Activated T-helper 1 cell treated with anti-CD3 and anti-CD28 coated beads, Interleukin-12 subunit alpha, Interleukin-12 subunit beta, Interleukin-2, Interleukin-4 antibody, amounts not matched to agents 30 ng/mL and 10 ng/mL and 1 ng/mL, durations not matched to agents 14 hours and 24 hours and 36 hours (primary cell): ENCODE measurements around the gene HBE1. TPM values are rescaled to one million over a fixed set of nuclear protein-coding genes. Genes with fewer than 3 reads are reported as not detected.
"Not testable (repeated sequence)": the region's sequence is repeated elsewhere in the genome, so short reads cannot be mapped to it uniquely, and the experiment has no call there.

Experiments used
- DNase-seq: peaks from one replicate; pipeline ENCODE4 v3.0.0; 2021; ENCODE audit warnings: low spot score
- H3K27ac Mint-ChIP-seq: one replicate; pipeline ENCODE4 v1.8.0; 2021; ENCODE audit warnings: mild to moderate bottlenecking, mixed read lengths
- H3K27me3 Mint-ChIP-seq: one replicate; pipeline ENCODE4 v1.8.0; 2022; ENCODE audit warnings: mild to moderate bottlenecking, moderate library complexity, mixed read lengths; ENCODE audit not compliant: insufficient read depth
- H3K36me3 Mint-ChIP-seq: one replicate; pipeline ENCODE4 v1.8.0; 2021; ENCODE audit warnings: low read depth, mixed read lengths
- H3K4me1 Mint-ChIP-seq: one replicate; pipeline ENCODE4 v1.8.0; 2021; ENCODE audit warnings: low read depth, mixed read lengths
- H3K4me3 Mint-ChIP-seq: one replicate; pipeline ENCODE4 v1.8.0; 2021; ENCODE audit warnings: mild to moderate bottlenecking, moderate library complexity, mixed read lengths
- H3K9me3 Mint-ChIP-seq: one replicate; pipeline ENCODE4 v1.8.0; 2021; ENCODE audit warnings: mixed read lengths
- intact Hi-C: fragments of 100-400 bp; cut with micrococcal nuclease; formaldehyde crosslinking; loops from one replicate; pipeline ENCODE4 v1.15.1; 2024
- total RNA-seq: library from RNA; stranded (reverse); gene quantifications from 2 replicates; pipeline ENCODE4 v1.2.3, GENCODE V29; 2022

Gene HBE1
- total RNA-seq, 1 donor from 2014 or later: not detected

GRCh38 chr11:5254646-5255413 lies 14.9 kb downstream of the HBE1 start, which contains the start of gene HBG2:
Gene HBG2 (minus strand): TSS chr11:5254781. CDS start chr11:5254728, 53 bp downstream.
- intact Hi-C loops, H3K36me3 Mint-ChIP-seq, H3K27me3 Mint-ChIP-seq, H3K9me3 Mint-ChIP-seq, H3K4me3 Mint-ChIP-seq, DNase-seq, H3K27ac Mint-ChIP-seq, H3K4me1 Mint-ChIP-seq: not testable (repeated sequence)

DNA sequence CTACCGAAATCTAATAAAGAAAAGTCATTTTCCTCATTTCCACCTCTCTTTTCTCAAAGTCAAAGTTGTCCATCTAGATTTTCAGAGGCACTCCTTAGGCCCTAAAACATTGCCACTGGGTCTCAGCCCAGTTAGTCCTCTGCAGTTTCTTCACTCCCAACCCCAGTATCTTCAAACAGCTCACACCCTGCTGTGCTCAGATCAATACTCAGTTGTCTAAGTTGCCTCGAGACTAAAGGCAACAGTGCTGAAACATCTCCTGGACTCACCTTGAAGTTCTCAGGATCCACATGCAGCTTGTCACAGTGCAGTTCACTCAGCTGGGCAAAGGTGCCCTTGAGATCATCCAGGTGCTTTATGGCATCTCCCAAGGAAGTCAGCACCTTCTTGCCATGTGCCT lies 15.7 kb downstream of the HBE1 start:
- H3K36me3 Mint-ChIP-seq, H3K4me3 Mint-ChIP-seq, intact Hi-C loops, H3K9me3 Mint-ChIP-seq, H3K27ac Mint-ChIP-seq, H3K27me3 Mint-ChIP-seq, DNase-seq, H3K4me1 Mint-ChIP-seq: not testable (repeated sequence)

GRCh38 chr11:5253440-5253839 lies 16.3 kb downstream of the HBE1 start:
- H3K4me1 Mint-ChIP-seq, intact Hi-C loops, H3K27ac Mint-ChIP-seq, H3K36me3 Mint-ChIP-seq, H3K4me3 Mint-ChIP-seq, H3K9me3 Mint-ChIP-seq, DNase-seq, H3K27me3 Mint-ChIP-seq: not testable (repeated sequence)

DNA sequence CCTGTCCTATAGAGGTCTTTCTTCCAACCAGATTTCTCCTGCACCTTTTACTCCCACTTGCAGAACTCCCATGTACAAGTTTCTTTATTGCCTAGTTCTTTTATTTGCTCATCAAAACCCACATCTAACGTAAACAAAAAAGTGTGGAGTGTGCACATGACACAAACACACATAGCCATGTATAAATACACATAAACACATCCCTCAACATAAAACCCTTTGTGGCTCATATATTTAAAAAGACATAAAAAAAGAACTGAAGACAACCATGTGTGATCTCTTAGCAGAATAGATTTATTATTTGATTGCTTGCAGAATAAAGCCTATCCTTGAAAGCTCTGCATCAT lies 16.9 kb downstream of the HBE1 start:
- H3K27me3 Mint-ChIP-seq: no peaks in the 10 kb centered on the region
- no peaks in the 10 kb centered on the region for H3K4me1 Mint-ChIP-seq
- no peaks in the 10 kb centered on the region for H3K36me3 Mint-ChIP-seq
- no peak overlapping the region for H3K27ac Mint-ChIP-seq
- no peaks in the 10 kb centered on the region for H3K9me3 Mint-ChIP-seq
- H3K4me3 Mint-ChIP-seq: no peak overlapping the region
- intact Hi-C loops: no loop called here
- no peak for DNase-seq

- H3K36me3 Mint-ChIP-seq: no peaks in the 10 kb centered on the region
- intact Hi-C loops: no loop called here
- H3K27me3 Mint-ChIP-seq: no peaks in the 10 kb centered on the region
- no peaks in the 10 kb centered on the region for H3K9me3 Mint-ChIP-seq
- H3K4me3 Mint-ChIP-seq: no peak overlapping the region
- no peak overlapping the region for H3K27ac Mint-ChIP-seq
- no peaks in the 10 kb centered on the region for H3K4me1 Mint-ChIP-seq
- no peak for DNase-seq
Measured at GRCh38 chr11:5252192-5252918, 17.4 kb downstream of the HBE1 start.

GRCh38 chr11:5251746-5252145 lies 18.0 kb downstream of the HBE1 start:
- H3K27ac Mint-ChIP-seq: no peak overlapping the region
- H3K9me3 Mint-ChIP-seq: no peaks in the 10 kb centered on the region
- H3K36me3 Mint-ChIP-seq: no peaks in the 10 kb centered on the region
- DNase-seq: no peak
- no peaks in the 10 kb centered on the region for H3K27me3 Mint-ChIP-seq
- intact Hi-C loops: no loop called here
- no peaks in the 10 kb centered on the region for H3K4me1 Mint-ChIP-seq
- no peak overlapping the region for H3K4me3 Mint-ChIP-seq

DNA sequence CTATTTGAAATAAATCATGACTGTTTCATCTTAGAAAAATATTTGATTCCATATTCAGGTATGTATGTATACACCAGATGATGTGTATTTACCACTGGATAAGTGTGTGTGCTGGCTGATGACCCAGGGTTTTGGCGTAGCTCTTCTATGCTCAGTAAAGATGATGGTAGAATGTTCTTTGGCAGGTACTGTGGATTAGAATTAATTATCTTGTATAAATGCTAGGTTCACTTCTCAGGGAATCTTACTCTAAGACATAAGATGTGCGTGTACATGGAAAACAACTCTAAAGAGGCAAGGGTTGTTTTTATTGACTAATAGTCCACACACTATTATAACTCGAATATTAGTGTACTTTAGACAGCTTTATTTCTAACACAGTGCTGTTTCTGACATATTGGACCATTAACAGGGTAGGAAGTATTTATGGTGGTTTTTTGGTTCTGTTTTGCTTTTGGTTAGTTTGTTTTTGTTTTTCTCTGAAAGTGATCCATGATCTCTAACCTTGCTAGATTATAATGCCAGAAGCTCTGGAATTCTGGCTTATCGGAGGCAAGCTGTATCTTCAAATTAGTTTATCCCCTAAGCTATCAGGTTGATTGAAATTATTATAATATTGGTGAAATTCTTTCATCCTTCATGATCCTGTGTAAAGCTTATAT lies 19.1 kb downstream of the HBE1 start:
- no peak overlapping the region for H3K4me3 Mint-ChIP-seq
- no peaks in the 10 kb centered on the region for H3K9me3 Mint-ChIP-seq
- intact Hi-C loops: no loop called here
- no peaks in the 10 kb centered on the region for H3K27me3 Mint-ChIP-seq
- DNase-seq: no peak
- H3K27ac Mint-ChIP-seq: no peak overlapping the region
- H3K4me1 Mint-ChIP-seq: no peaks in the 10 kb centered on the region
- H3K36me3 Mint-ChIP-seq: no peaks in the 10 kb centered on the region

GRCh38 chr11:5249807-5250396 lies 19.8 kb downstream of the HBE1 start, which contains the start of gene HBG1:
Gene HBG1 (minus strand): TSS chr11:5249857. CDS start chr11:5249804, 53 bp downstream.
- H3K4me3 Mint-ChIP-seq, H3K4me1 Mint-ChIP-seq, intact Hi-C loops, H3K36me3 Mint-ChIP-seq, DNase-seq, H3K9me3 Mint-ChIP-seq, H3K27ac Mint-ChIP-seq, H3K27me3 Mint-ChIP-seq: not testable (repeated sequence)

DNA sequence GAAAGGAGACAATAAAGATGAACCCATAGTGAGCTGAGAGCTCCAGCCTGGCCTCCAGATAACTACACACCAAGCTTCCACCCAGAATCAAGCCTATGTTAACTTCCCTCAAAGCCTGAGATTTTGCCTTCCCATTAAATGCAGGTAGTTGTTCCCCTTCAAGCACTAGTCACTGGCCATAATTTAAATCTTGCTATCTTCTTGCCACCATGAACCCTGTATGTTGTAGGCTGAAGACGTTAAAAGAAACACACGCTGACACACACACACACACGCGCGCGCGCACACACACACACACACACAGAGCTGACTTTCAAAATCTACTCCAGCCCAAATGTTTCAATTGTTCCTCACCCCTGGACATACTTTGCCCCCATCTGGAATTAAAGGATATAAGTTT lies 21.2 kb downstream of the HBE1 start:
- not testable (repeated sequence) for H3K9me3 Mint-ChIP-seq, DNase-seq

GRCh38 chr11:5247472-5248192 lies 22.1 kb downstream of the HBE1 start:
- Mint-ChIP-seq H3K4me3 (no peak overlapping the region), H3K27ac (no peak overlapping the region), H3K36me3 (no peaks in the 10 kb centered on the region), H3K9me3 (no peaks in the 10 kb centered on the region), H3K4me1 (no peaks in the 10 kb centered on the region), H3K27me3 (peaks cover 2% of the 10 kb centered on the region)
- intact Hi-C loops: no loop called here
- no peak for DNase-seq

More for the DNA sequence above, 21.2 kb downstream of the HBE1 start:
- H3K27me3 Mint-ChIP-seq, H3K27ac Mint-ChIP-seq, H3K4me3 Mint-ChIP-seq, H3K36me3 Mint-ChIP-seq, intact Hi-C loops, H3K4me1 Mint-ChIP-seq: not testable (repeated sequence)

GRCh38 chr11:5246772-5247471 lies 22.8 kb downstream of the HBE1 start:
- Mint-ChIP-seq H3K36me3 (no peaks in the 10 kb centered on the region), H3K9me3 (no peaks in the 10 kb centered on the region), H3K4me1 (no peaks in the 10 kb centered on the region), H3K4me3 (no peak overlapping the region), H3K27ac (no peak overlapping the region), H3K27me3 (peaks cover 2% of the 10 kb centered on the region)
- intact Hi-C loops: no loop called here
- no peak for DNase-seq

DNA sequence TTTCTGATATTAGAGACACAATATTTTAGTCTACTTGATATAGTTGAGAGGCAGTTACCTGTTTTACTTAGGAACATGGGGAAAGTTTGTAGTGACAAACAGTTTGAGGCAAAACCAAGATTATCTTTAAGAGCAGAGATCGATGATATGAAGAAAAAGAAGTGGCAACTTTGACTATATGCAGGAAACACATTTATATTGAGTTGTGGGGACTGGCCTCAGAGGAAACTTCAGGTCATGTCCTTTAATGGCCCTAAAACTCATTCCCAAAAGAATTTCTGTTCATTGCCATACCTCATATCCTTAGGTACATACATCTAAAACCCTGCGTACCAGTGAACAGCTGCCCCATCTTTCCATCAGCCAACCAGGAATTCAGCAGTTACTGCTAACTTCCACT lies 24.6 kb downstream of the HBE1 start:
- Mint-ChIP-seq H3K36me3 (no peaks in the 10 kb centered on the region), H3K4me1 (no peaks in the 10 kb centered on the region), H3K4me3 (no peak overlapping the region), H3K27ac (no peak overlapping the region), H3K9me3 (no peaks in the 10 kb centered on the region), H3K27me3 (peaks cover 2% of the 10 kb centered on the region)
- no peak for DNase-seq
- intact Hi-C loops: no loop called here
